HCT116 (cell line): ENCODE measurements around the gene LIPK. TPM values are rescaled to one million over a fixed set of nuclear protein-coding genes. Genes with fewer than 3 reads are reported as not detected.
"Not testable (repeated sequence)": the region's sequence is repeated elsewhere in the genome, so short reads cannot be mapped to it uniquely, and the experiment has no call there.

Experiments used
- ATAC-seq: fragments of 200-7000 bp; cut with Tn5 transposase; 2 replicates; pipeline ENCODE4 v1.9.1; 2020; ENCODE audit warnings: mild to moderate bottlenecking, moderate library complexity
- BruUV-seq: library from RNA; stranded (reverse); fragments of 400-500 nt; replicated peaks from 2 replicates; lab custom pipeline; 2021; lab: Mats Ljungman, UMichigan
- CTCF ChIA-PET: fragments of 300-600 bp; sonication (Branson Sonifier 250); formaldehyde crosslinking; loops from one replicate; lab custom pipeline; 2021; ENCODE audit warnings: antibody characterized with exemption; lab: Charles Lee
- POLR2A ChIA-PET: fragments of 300-600, 350-600 bp; sonication (Branson Sonifier 250); formaldehyde crosslinking; loops from one replicate; lab custom pipeline; 2021; ENCODE audit warnings: antibody characterized with exemption; lab: Charles Lee
- RAD21 ChIA-PET, 2 experiments: fragments of 300-600 bp; sonication (Branson Sonifier 250); formaldehyde crosslinking; loops; one replicate each; lab custom pipeline; 2023; ENCODE audit warnings: low total read pairs in 2 of 2; ENCODE audit not compliant: uncharacterized antibody in 2 of 2, unreplicated experiment in 2 of 2, low non-redundant PET in 1 of 2; lab: Charles Lee
- DNase-seq: peaks from one replicate; pipeline ENCODE4 v3.0.0-alpha.2; 2010; ENCODE audit warnings: low read depth, low spot score
- H2AFZ ChIP-seq: fragments of 200-600 bp; shearing (Covaris generic), sonication (generic); 2 replicates; pipeline ENCODE4 v1.6.1; 2017; ENCODE audit warnings: low read depth, mixed run types, mixed read lengths, antibody characterized with exemption, low read length; ENCODE audit not compliant: poor library complexity, severe bottlenecking
- H3K27ac ChIP-seq: 2 replicates; pipeline ENCODE4 v1.5.1; 2012; ENCODE audit warnings: low read depth, low read length
- H3K27me3 ChIP-seq: fragments of 200-600 bp; sonication (generic); 2 replicates; pipeline ENCODE4 v1.6.1; 2016; ENCODE audit warnings: mixed run types, low read length, mixed read lengths; ENCODE audit not compliant: insufficient read depth
- H3K36me3 ChIP-seq, 2 experiments: fragments of 200-500 bp in 1 of 2; fragments of 200-600 bp in 1 of 2; sonication (Bioruptor generic) in 1 of 2; sonication (generic) in 1 of 2; 2 replicates each; pipeline versions ENCODE4 v1.5.1 to v1.6.1; 2014 to 2016; ENCODE audit warnings: low read length in 2 of 2, inconsistent platforms in 1 of 2, mixed read lengths in 1 of 2, mixed run types in 1 of 2; ENCODE audit not compliant: insufficient read depth in 2 of 2, control insufficient read depth in 1 of 2
- H3K4me1 ChIP-seq, 2 experiments: fragments of 200-600 bp in 1 of 2; sonication (generic) in 1 of 2; 2 replicates each; pipeline versions ENCODE4 v1.5.1 to v1.6.1; 2012 to 2017; ENCODE audit warnings: low read length in 2 of 2, inconsistent platforms in 1 of 2, mild to moderate bottlenecking in 1 of 2, mixed read lengths in 1 of 2, mixed run types in 1 of 2, moderate library complexity in 1 of 2; ENCODE audit not compliant: insufficient read depth in 2 of 2, control insufficient read depth in 1 of 2
- H3K4me2 ChIP-seq: fragments of 200-600 bp; sonication (generic); 2 replicates; pipeline ENCODE4 v1.6.1; 2017; ENCODE audit warnings: mixed run types, low read length, mixed read lengths
- H3K4me3 ChIP-seq, 2 experiments: fragments of 200-600 bp in 1 of 2; sonication (generic) in 1 of 2; replicated peaks in 1 of 2; 2 replicates each; pipeline ENCODE4 v1.5.1; 2011 to 2016; ENCODE audit warnings: low read length in 2 of 2, control low read depth in 1 of 2, low read depth in 1 of 2, mild to moderate bottlenecking in 1 of 2, mixed read lengths in 1 of 2, mixed run types in 1 of 2
- H3K79me2 ChIP-seq: fragments of 200-600 bp; sonication (generic); 2 replicates; pipeline ENCODE4 v1.6.1; 2017; ENCODE audit warnings: mild to moderate bottlenecking, mixed run types, low read length, moderate library complexity, mixed read lengths; ENCODE audit not compliant: insufficient read depth
- H3K9ac ChIP-seq: fragments of 200-600 bp; sonication (generic); 2 replicates; pipeline ENCODE4 v1.6.1; 2016; ENCODE audit warnings: low read length, mixed read lengths
- H3K9me2 ChIP-seq: fragments of 200-600 bp; sonication (generic), shearing (Covaris generic); 2 replicates; pipeline ENCODE4 v1.6.1; 2017; ENCODE audit warnings: mixed run types, mild to moderate bottlenecking, moderate library complexity; ENCODE audit not compliant: insufficient read depth
- H3K9me3 ChIP-seq, 2 experiments: fragments of 200-500 bp in 1 of 2; fragments of 200-600 bp in 1 of 2; sonication (Bioruptor generic) in 1 of 2; sonication (generic) in 1 of 2; 2 replicates each; pipeline ENCODE4 v1.6.1; 2014 to 2017; ENCODE audit warnings: low read length in 2 of 2, mixed read lengths in 2 of 2, inconsistent platforms in 1 of 2, low read depth in 1 of 2, mild to moderate bottlenecking in 1 of 2, mixed run types in 1 of 2, moderate library complexity in 1 of 2; ENCODE audit not compliant: control insufficient read depth in 1 of 2, insufficient read depth in 1 of 2
- H4K20me1 ChIP-seq: fragments of 200-600 bp; sonication (generic), shearing (Covaris generic); 2 replicates; pipeline ENCODE4 v1.6.1; 2017; ENCODE audit warnings: mixed run types, mild to moderate bottlenecking, moderate library complexity; ENCODE audit not compliant: insufficient read depth
- ATF3 ChIP-seq: IDR thresholded peaks from 2 replicates; pipeline ENCODE4 v1.6.1; 2012
- EGR1 ChIP-seq: IDR thresholded peaks from 2 replicates; pipeline ENCODE4 v1.6.1; 2012; ENCODE audit warnings: low read depth
- ELF1 ChIP-seq: IDR thresholded peaks from 2 replicates; pipeline ENCODE4 v1.6.1; 2012; ENCODE audit warnings: low read depth, borderline replicate concordance
- FOSL1 ChIP-seq: IDR thresholded peaks from 2 replicates; pipeline ENCODE4 v1.6.1; 2012; ENCODE audit warnings: low read depth
- JUND ChIP-seq: IDR thresholded peaks from 2 replicates; pipeline ENCODE4 v1.6.1; 2012
- POLR2AphosphoS5 ChIP-seq: IDR thresholded peaks from 2 replicates; pipeline ENCODE4 v1.6.1; 2011; ENCODE audit warnings: mild to moderate bottlenecking, low read depth, low read length, moderate library complexity
- ZNF274 ChIP-seq: fragments of 200-500 bp; sonication (Bioruptor generic); IDR thresholded peaks from 2 replicates; pipeline ENCODE4 v1.6.1; 2014; ENCODE audit warnings: mild to moderate bottlenecking, low read depth, low read length, inconsistent platforms
- intact Hi-C: fragments of 100-400 bp; cut with micrococcal nuclease; formaldehyde crosslinking; loops from 2 replicates; pipeline ENCODE4 v1.10.0; 2022
- total RNA-seq: library from RNA; stranded (reverse); gene quantifications from one replicate; pipeline ENCODE4 v1.2.1, GENCODE V29; 2021; ENCODE audit not compliant: unreplicated experiment

LIPK gene
- total RNA-seq, 1 experiment from 2014 or later = not detected

- no peak for TF ChIP-seq ATF3
- TF ChIP-seq ELF1 = no peak
- no peak for TF ChIP-seq POLR2AphosphoS5
Measured at GRCh38 chr10:88735661-88736060, 29.6 kb downstream of the LIPK start (continued).

GRCh38 chr10:88741921-88742320 lies 35.9 kb downstream of the LIPK start:
- H3K4me1 ChIP-seq, H2AFZ ChIP-seq, intact Hi-C loops, POLR2A ChIA-PET, H3K36me3 ChIP-seq, DNase-seq, H3K79me2 ChIP-seq, H3K4me3 ChIP-seq, RAD21 ChIA-PET, ATAC-seq, H3K9ac ChIP-seq, BruUV-seq, H3K27me3 ChIP-seq, H3K9me3 ChIP-seq, H4K20me1 ChIP-seq, H3K27ac ChIP-seq, H3K4me2 ChIP-seq, H3K9me2 ChIP-seq: not testable (repeated sequence)
- CTCF ChIA-PET = interaction anchor here (2.6 kb wide), 1 partner anchor 14 kb away, joined by 12 read pairs; no protein-coding TSS in a partner anchor

GRCh38 chr10:88742448-88742847 lies 36.4 kb downstream of the LIPK start:
- H3K27me3 ChIP-seq = no peaks in the 10 kb centered on the region
- H3K4me3 ChIP-seq = no peak overlapping the region
- ChIA-PET RAD21 (no interaction called here), CTCF (interaction anchor here (1.0 to 2.6 kb wide), 2 partner anchors 15 to 177 kb away, joined by 5 to 12 read pairs; no protein-coding TSS in a partner anchor), POLR2A (no interaction called here)
- H3K4me2 ChIP-seq = no peak overlapping the region
- H3K9me3 ChIP-seq = no peaks in the 10 kb centered on the region
- no peak overlapping the region for H2AFZ ChIP-seq
- no peak overlapping the region for H3K27ac ChIP-seq
- H3K4me1 ChIP-seq = no peaks in the 10 kb centered on the region
- DNase-seq = no peak
- H4K20me1 ChIP-seq = no peaks in the 10 kb centered on the region
- no peak for TF ChIP-seq EGR1
- TF ChIP-seq JUND = no peak
- no peak for TF ChIP-seq ZNF274
- no peak for TF ChIP-seq FOSL1
- intact Hi-C loops = no loop called here
- no peak overlapping the region for H3K9ac ChIP-seq
- no TSS peak for BruUV-seq
- H3K79me2 ChIP-seq = no peaks in the 10 kb centered on the region
- no peaks in the 10 kb centered on the region for H3K9me2 ChIP-seq
- ATAC-seq = no peak
- no peaks in the 10 kb centered on the region for H3K36me3 ChIP-seq
